GM18499 (cell line): Measurements from ENCODE around the gene GCN1.
A peak's percentile ranks its signal among the peaks of the same experiment; 100 is the strongest.

Experiments
- ATAC-seq: cut with Tn5 transposase; IDR thresholded peaks from one replicate; pipeline ENCODE4 v1.9.1; 2021; ENCODE audit warnings: moderate number of reproducible peaks; ENCODE audit not compliant: insufficient read depth, unreplicated experiment

Gene GCN1

DNA sequence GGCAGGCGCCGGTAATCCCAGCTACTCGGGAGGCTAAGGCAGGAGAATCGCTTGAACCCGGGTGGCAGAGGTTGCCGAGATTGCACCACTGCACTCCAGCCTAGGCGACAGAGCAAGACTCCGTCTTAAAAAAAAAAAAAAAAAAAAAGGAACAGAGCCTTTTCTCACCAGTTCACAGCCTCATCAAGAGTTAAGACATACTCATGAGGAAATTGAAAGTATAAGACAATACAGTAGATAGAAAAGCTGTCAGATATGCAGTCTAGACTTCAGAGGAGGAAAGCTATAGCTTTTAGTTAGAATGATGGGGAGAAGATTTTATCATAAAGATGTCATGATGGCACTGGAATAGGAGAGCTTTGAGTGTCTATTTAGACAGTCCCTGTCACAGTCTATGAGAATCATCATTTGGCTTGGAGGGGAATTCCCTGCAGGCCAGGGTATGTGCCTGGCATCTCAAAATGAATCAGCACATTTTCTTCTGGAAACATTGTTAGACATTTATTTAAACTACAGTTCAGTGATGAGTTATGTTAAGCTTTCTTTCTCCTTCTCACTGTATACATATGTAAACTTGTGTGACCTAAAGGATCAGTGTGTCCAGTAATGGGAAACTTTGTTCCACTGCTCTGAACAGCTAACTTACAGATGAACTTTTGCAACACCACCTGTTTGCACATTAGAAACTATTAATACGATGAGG is 75.1 kb downstream of the GCN1 start:
- ATAC-seq, result peak; percentile 25

GRCh38 chr12:120118321-120119061 is 76.0 kb downstream of the GCN1 start:
- no peak for ATAC-seq

DNA sequence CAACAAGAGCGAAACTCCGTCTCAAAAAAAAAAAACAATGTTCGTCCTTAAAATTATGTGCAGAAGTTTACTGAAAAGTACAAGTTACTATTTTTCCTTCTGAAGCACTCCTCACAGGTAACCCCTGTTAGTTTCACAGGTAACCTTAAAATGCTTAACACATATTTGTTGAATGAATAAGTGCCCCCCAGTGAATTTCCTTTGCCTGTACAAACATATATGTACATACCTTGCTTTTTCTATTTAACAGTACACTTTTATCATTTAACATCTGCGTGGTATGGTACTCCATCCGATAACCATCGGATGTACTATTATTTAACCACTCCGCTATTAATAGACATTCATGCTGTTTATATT is 76.6 kb downstream of the GCN1 start:
- ATAC-seq, result no peak

- no peak for ATAC-seq
Measured at GRCh38 chr12:120116792-120117651, 77.5 kb downstream of the GCN1 start.

- no peak for ATAC-seq
Measured at GRCh38 chr12:120116441-120116791, 78.1 kb downstream of the GCN1 start, which contains the start of gene RAB35. TSS of gene RAB35 (minus strand) at chr12:120116753. CDS start at chr12:120116650, 103 bp downstream.

GRCh38 chr12:120115692-120116440 is 78.6 kb downstream of the GCN1 start:
- no peak for ATAC-seq

- ATAC-seq, result no peak
Measured at GRCh38 chr12:120115066-120115465, 79.4 kb downstream of the GCN1 start.

DNA sequence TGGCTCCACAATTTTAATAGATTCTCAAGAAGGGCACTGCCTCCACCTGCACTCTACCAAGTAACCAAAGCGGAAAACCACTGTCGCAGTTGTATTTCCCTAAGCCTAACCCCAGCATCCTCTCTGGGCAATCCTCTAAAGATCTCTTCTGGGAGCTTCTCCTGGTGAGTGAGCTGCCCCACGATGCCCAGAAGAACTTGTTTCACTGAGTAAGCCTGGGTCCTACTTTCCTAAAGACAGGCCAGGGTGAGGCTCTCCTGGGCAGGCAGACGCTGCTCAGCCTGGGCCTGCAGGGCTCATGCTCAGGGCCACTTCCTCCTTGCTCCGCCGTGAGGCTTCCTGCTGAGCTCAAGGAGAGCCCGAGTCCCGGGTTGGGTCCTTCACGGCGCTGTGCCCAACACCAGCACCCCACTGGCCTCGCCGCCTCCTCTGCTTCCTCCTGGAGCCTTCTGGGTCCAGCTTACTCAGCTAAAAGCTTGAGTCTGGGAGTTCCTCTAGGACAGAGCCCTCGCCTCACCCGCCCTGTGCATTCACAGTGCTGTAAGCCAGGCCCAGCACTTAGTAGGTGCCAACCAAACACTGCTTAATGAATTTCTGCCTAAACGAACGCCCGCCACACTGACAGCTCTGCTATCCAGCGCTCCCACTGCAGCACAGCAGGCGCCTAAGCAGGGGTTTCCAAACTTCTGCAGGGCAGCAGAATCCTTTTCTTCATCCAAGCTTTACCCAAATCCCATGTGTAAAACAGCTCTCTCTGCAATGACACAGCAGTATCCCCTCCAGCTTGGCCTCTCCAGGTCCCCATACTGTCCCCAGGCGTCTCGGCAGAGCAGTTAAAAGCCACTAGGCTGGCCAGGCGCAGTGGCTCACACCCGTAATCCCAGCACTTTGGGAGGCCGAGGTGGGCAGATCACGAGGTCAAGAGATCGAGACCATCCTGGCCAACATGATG is 83.7 kb downstream of the GCN1 start:
- ATAC-seq, result no peak

DNA sequence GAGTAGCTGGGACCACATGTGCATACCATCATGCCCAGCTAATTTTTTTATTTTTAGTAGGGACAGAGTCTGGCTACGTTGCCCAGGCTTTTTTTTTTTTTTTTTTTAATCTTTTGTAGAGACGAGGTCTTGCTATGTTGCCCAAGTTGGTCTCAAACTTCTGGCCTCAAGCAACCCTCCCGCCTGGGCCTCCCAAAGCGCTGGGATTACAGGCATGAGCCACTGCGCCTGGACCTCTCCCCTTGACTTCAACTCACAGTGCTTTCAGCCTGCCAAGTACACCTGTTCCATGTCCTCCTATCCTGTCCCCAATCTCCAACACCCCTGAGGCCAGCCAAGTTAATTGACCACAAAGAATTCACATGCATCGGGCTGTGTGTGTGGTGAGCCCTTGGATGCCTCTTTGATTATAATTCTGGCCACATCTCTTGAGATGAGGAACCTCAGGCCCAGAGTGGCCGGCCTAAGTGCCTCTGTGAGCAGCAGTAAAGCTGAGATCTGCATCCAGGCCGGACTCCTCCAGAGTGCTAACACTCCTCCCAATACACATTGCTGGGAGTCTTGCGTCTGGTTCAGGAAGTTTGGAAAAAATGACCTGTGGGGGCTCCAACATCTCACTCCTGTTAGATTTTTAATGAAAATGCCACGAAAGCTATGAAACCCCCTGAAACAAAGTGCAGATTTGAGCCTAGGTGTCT is 84.8 kb downstream of the GCN1 start:
- no peak for ATAC-seq

DNA sequence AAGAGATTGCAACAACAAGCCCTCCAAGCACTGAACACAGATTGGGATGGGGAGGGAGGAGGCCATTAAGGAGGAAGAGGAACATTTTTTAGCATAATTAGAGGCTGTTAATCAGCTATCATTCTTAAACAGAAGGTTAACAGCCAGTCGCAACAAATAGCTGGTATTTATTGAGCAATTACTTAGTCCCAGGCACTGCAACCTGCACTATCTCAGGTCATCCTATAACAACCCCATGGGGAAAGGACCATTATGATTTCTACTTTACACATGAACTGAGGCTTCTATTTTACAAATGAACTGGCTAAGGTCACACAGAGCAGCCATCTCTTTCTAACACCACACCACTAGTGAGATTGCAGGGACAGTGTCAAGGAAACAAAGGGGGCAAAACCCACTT is 88.4 kb downstream of the GCN1 start:
- ATAC-seq, result no peak

DNA sequence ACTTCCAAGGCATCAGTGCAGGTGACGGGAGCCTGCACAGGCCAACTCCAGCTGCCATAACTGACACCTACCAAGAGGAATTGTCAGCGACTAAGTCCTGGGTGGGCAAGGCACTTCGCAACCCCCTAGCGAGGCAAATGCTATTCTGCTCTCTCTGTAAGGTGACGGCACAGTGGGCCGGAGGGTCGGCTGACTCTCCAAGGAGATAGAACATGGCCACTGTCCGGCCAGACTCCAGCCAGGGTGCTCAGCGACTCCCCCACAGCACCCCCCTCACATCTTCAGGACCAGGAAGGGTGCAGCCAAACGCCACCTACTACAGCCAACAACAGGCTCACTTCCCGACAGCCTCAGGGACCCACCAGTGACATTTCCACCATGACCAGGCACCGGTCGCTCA is 91.1 kb downstream of the GCN1 start:
- no peak for ATAC-seq

DNA sequence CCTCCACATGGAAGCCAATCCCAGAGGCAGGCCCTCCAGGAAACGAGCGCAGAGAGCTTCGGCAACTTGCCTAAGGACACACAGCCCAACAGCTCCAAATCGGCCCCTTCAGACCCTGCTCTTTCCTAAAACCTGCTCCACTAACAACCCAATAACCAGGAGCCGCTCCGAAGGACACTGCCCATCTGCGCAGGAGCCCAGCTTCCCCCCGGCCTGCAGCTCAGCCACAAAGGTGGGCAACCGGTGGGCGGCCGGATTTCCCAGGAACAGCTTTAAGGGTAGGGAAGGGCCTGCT is 91.5 kb downstream of the GCN1 start:
- ATAC-seq, result no peak

DNA sequence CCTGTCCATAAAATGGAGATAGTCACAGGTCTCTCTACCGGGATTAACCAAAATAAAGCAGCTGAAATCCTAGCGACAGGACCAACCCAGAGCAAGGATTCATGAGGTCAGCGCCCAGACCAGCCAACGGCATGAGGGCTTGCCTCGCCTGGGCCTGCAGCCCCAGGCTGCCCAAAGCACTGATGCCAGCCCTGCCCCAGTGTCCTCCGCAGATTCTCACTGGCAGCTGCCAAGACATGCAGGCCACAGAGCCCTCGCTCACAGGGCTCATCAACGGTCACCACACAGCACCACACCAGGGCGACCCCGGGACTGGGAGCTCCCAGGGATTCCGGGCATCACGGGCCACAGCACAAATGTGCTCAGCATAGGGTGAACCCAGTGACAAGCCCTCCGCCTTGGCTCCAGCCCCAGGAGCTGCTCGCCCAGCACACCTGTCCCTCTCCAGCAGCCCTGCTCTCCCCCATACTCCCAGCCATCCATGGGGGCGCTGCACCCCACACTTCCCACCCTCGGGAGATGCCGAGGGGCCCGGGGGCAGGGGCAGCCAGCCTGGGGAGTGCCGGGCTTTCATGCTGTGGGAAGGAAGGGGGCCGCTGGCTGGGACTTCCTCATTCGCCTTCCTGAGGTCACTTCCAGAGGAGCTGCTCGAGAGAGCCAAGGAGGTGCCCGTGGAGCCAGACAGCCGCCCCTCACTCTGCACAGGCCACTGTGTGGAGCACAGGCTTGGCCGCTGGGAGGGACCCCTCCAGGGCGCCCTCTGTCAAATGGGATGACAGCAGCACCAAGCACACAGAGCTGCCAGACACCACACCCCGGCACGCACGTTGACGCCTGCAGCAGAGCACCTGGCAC is 92.1 kb downstream of the GCN1 start:
- no peak for ATAC-seq

DNA sequence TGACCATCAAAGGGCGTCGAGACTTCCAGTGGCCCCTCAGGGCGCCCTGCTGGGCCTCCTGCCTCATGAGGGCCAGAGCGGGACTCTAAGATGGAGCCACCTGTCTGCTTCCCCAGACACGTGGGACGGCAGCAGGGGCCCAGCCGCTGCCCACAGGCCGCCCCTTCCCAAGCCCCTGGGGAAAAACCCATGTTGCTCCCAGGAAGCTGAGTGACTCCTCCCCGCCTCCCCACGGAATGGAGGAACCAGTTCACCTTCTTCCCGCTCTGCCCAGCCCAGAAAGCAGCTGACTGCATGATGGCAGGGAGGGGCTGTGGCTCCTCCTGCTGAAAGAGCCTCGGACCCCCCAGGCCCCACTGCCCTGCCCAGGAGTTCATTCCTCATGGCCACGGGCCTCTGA is 92.9 kb downstream of the GCN1 start:
- no peak for ATAC-seq

- ATAC-seq, result no peak
Measured at GRCh38 chr12:120101182-120101581, 93.3 kb downstream of the GCN1 start.

GRCh38 chr12:120100630-120101029 is 93.9 kb downstream of the GCN1 start:
- ATAC-seq, result no peak

DNA sequence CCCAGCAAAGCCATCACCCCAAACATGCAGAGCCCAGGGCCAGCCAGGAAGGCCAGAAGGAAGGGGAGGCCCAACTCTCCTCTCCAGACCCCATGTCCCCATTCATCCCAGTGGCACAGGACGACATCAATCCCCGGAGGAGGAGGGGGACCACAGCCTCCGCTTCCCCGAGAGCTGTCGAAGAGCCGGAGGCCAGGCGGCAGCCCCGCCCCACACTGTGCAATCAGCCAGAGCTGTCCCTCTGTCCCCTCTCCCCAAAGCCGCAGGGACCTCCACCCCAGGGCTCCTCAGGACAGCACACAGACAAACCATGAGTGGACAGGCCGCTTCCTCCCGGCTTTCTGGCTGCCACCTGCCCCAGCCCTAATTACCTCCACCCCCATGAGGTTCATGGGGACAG is 94.8 kb downstream of the GCN1 start:
- no peak for ATAC-seq
